H1 (cell line): ENCODE results near the gene PAPSS2. TPM values are rescaled to one million over a fixed set of nuclear protein-coding genes. Genes with fewer than 3 reads are reported as not detected.

Source experiments
- CTCF ChIA-PET: fragments of 300-600 bp; sonication (Branson Sonifier 250); formaldehyde crosslinking; loops from one replicate; lab custom pipeline; 2021; ENCODE audit not compliant: partially characterized antibody; lab: Charles Lee
- POLR2A ChIA-PET: fragments of 300-600 bp; sonication (Branson Sonifier 250); formaldehyde crosslinking; loops from one replicate; lab custom pipeline; 2021; ENCODE audit warnings: inconsistent platforms; ENCODE audit not compliant: partially characterized antibody; lab: Charles Lee
- DNase-seq, 2 experiments: peaks; one replicate each; pipeline versions ENCODE4 v3.0.0 to v3.0.0-alpha.2; 2010 to 2022; ENCODE audit warnings: low spot score in 2 of 2, low read depth in 1 of 2, mixed read lengths in 1 of 2
- FAIRE-seq: peaks from 2 replicates; lab custom pipeline; 2011; peaks lifted over from hg19 to GRCh38; lab: Jason Lieb, UNC
- H2AFZ ChIP-seq: 2 replicates; pipeline ENCODE4 v1.8.1; 2012; ENCODE audit warnings: low read length, inconsistent platforms
- H2AK5ac ChIP-seq: 2 replicates; pipeline ENCODE4 v1.6.1; 2013; ENCODE audit warnings: low read depth, low read length
- H2BK120ac ChIP-seq: replicated peaks from 2 replicates; pipeline ENCODE3; 2013; ENCODE audit warnings: low read depth, low read length, inconsistent platforms
- H2BK12ac ChIP-seq: 2 replicates; pipeline ENCODE4 v1.6.1; 2013; ENCODE audit warnings: low read depth, low read length
- H2BK15ac ChIP-seq: 2 replicates; pipeline ENCODE4 v1.6.1; 2013; ENCODE audit warnings: low read length
- H2BK20ac ChIP-seq: 2 replicates; pipeline ENCODE4 v1.6.1; 2013; ENCODE audit warnings: low read length
- H2BK5ac ChIP-seq: 2 replicates; pipeline ENCODE4 v1.6.1; 2013; ENCODE audit warnings: low read depth, low read length
- H3K14ac ChIP-seq: 2 replicates; pipeline ENCODE4 v1.6.1; 2013; ENCODE audit warnings: inconsistent platforms; ENCODE audit not compliant: insufficient read length
- H3K18ac ChIP-seq: 2 replicates; pipeline ENCODE4 v1.6.1; 2013; ENCODE audit warnings: low read length; ENCODE audit errors: extremely low read depth
- H3K23ac ChIP-seq: 2 replicates; pipeline ENCODE4 v1.6.1; 2013; ENCODE audit warnings: inconsistent platforms; ENCODE audit not compliant: insufficient read length
- H3K23me2 ChIP-seq: 2 replicates; pipeline ENCODE4 v1.6.1; 2013; ENCODE audit warnings: low read depth, low read length
- H3K27ac ChIP-seq: 2 replicates; pipeline ENCODE4 v1.6.1; 2011; ENCODE audit warnings: low read depth, low read length, inconsistent platforms
- H3K27me3 ChIP-seq, 4 experiments: replicated peaks in 1 of 4; 1 replicate in 1 of 4; 2 replicates in 3 of 4; pipeline versions ENCODE4 v1.6.1 to v1.8.1; 2011 to 2013; ENCODE audit warnings: low read length in 3 of 4, mild to moderate bottlenecking in 3 of 4, inconsistent platforms in 2 of 4, mixed read lengths in 2 of 4, moderate library complexity in 1 of 4; ENCODE audit not compliant: control insufficient read depth in 3 of 4, insufficient read depth in 3 of 4; ENCODE audit errors: extremely low read depth in 1 of 4
- H3K36me3 ChIP-seq, 4 experiments: 2 replicates each; pipeline versions ENCODE4 v1.6.1 to v1.8.1; 2011 to 2013; ENCODE audit warnings: mild to moderate bottlenecking in 4 of 4, low read length in 3 of 4, moderate library complexity in 2 of 4, control low read depth in 1 of 4, inconsistent platforms in 1 of 4; ENCODE audit not compliant: insufficient read depth in 4 of 4, control insufficient read depth in 2 of 4
- H3K4ac ChIP-seq: replicated peaks from 2 replicates; pipeline ENCODE3; 2013; ENCODE audit warnings: low read length, low read depth, mixed read lengths, inconsistent platforms; ENCODE audit not compliant: insufficient read length
- H3K4me1 ChIP-seq, 4 experiments: replicated peaks in 1 of 4; 1 replicate in 1 of 4; 2 replicates in 3 of 4; pipeline versions ENCODE4 v1.6.1 to v1.8.1; 2011 to 2013; ENCODE audit warnings: low read length in 3 of 4, inconsistent platforms in 2 of 4, mixed read lengths in 1 of 4; ENCODE audit not compliant: insufficient read depth in 4 of 4, control insufficient read depth in 3 of 4
- H3K4me2 ChIP-seq, 2 experiments: 2 replicates each; pipeline versions ENCODE4 v1.6.1 to v1.8.1; 2011 to 2013; ENCODE audit warnings: low read depth in 2 of 2, low read length in 2 of 2, control low read depth in 1 of 2, inconsistent platforms in 1 of 2, mild to moderate bottlenecking in 1 of 2; ENCODE audit not compliant: insufficient read depth in 1 of 2
- H3K4me3 ChIP-seq, 4 experiments: fragments of 200-600, 300-600 bp in 1 of 4; sonication (generic), shearing (Covaris generic), sonication (Bioruptor Twin) in 1 of 4; 2 replicates each; pipeline versions ENCODE4 v1.5.1 to v1.8.1; 2011 to 2016; ENCODE audit warnings: low read length in 4 of 4, low read depth in 3 of 4, control low read depth in 2 of 4, inconsistent platforms in 2 of 4, mild to moderate bottlenecking in 2 of 4, mixed read lengths in 1 of 4, moderate library complexity in 1 of 4; ENCODE audit not compliant: insufficient read depth in 2 of 4; ENCODE audit errors: extremely low read depth in 1 of 4
- H3K56ac ChIP-seq: replicated peaks from 2 replicates; pipeline ENCODE3; 2013; ENCODE audit warnings: low read depth, mild to moderate bottlenecking, mixed read lengths, low read length, inconsistent platforms; ENCODE audit not compliant: insufficient read length
- H3K79me1 ChIP-seq: 2 replicates; pipeline ENCODE4 v1.6.1; 2013; ENCODE audit warnings: low read depth, low read length, control low read depth
- H3K79me2 ChIP-seq, 2 experiments: 2 replicates each; pipeline versions ENCODE4 v1.6.1 to v1.8.1; 2012 to 2013; ENCODE audit warnings: low read length in 2 of 2, mild to moderate bottlenecking in 2 of 2, inconsistent platforms in 1 of 2; ENCODE audit not compliant: insufficient read depth in 2 of 2, control insufficient read depth in 1 of 2
- H3K9ac ChIP-seq, 4 experiments: replicated peaks in 1 of 4; 1 replicate in 1 of 4; 2 replicates in 3 of 4; pipeline versions ENCODE4 v1.6.1 to v1.8.1; 2011 to 2013; ENCODE audit warnings: low read depth in 3 of 4, low read length in 3 of 4, control low read depth in 2 of 4, mild to moderate bottlenecking in 2 of 4, moderate library complexity in 2 of 4, inconsistent platforms in 1 of 4; ENCODE audit errors: extremely low read depth in 1 of 4
- H3K9me3 ChIP-seq, 2 experiments: 2 replicates each; pipeline versions ENCODE4 v1.6.1 to v1.8.1; 2012 to 2013; ENCODE audit warnings: mild to moderate bottlenecking in 2 of 2, moderate library complexity in 2 of 2, control low read depth in 1 of 2, inconsistent platforms in 1 of 2, low read depth in 1 of 2, low read length in 1 of 2, mixed read lengths in 1 of 2; ENCODE audit not compliant: insufficient read depth in 2 of 2
- H4K20me1 ChIP-seq, 2 experiments: replicated peaks in 1 of 2; 2 replicates each; pipeline versions ENCODE3 to v1.8.1; 2011 to 2013; ENCODE audit warnings: inconsistent platforms in 2 of 2, low read length in 2 of 2, mild to moderate bottlenecking in 1 of 2; ENCODE audit not compliant: insufficient read depth in 2 of 2, control insufficient read depth in 1 of 2
- H4K5ac ChIP-seq: 2 replicates; pipeline ENCODE4 v1.6.1; 2013; ENCODE audit warnings: low read length, low read depth, mixed read lengths, inconsistent platforms; ENCODE audit not compliant: insufficient read length
- H4K8ac ChIP-seq: 2 replicates; pipeline ENCODE4 v1.8.0; 2013; ENCODE audit warnings: mild to moderate bottlenecking, moderate library complexity, low read length, inconsistent platforms; ENCODE audit not compliant: insufficient read depth; ENCODE audit errors: extremely low read depth
- H4K91ac ChIP-seq: replicated peaks from 2 replicates; pipeline ENCODE3; 2013; ENCODE audit warnings: low read length, mixed read lengths, inconsistent platforms; ENCODE audit not compliant: insufficient read length
- PHF8 ChIP-seq: fragments of 200-600 bp; sonication (generic); conservative IDR thresholded peaks from 2 replicates; pipeline ENCODE4 v1.7.1; 2012; ENCODE audit warnings: low read depth, mild to moderate bottlenecking, inconsistent platforms, low read length, moderate library complexity
- RAD21 ChIP-seq, 2 experiments: IDR thresholded peaks in 1 of 2; conservative IDR thresholded peaks in 1 of 2; 2 replicates each; pipeline ENCODE4 v1.6.1; 2011; ENCODE audit warnings: low read depth in 2 of 2, low read length in 2 of 2, improper control_type of control experiment in 1 of 2, inconsistent platforms in 1 of 2, mild to moderate bottlenecking in 1 of 2, moderate library complexity in 1 of 2
- WGBS, 2 experiments: shearing (Covaris generic) in 1 of 2; methylation state at CpG; one replicate each; pipeline versions ENCODE4 v1.1.6 to v1.1.7; 2013 to 2015; ENCODE audit warnings: low lambda C conversion rate in 2 of 2, mixed read lengths in 2 of 2, inconsistent platforms in 1 of 2, low coverage in 1 of 2, missing lambda C conversion rate in 1 of 2; ENCODE audit not compliant: insufficient replicate concordance in 2 of 2, insufficient coverage in 1 of 2, insufficient read length in 1 of 2; ENCODE audit errors: extremely low coverage in 1 of 2, missing lambda C conversion rate in 1 of 2; 5-methylcytosine and 5-hydroxymethylcytosine counted together
- polyA plus RNA-seq, 7 experiments: library from polyadenylated mRNA; depleted of rRNA in 3 of 7; stranded (reverse) in 5 of 7; unstranded in 2 of 7; fragments of >200 nt in 5 of 7; fragments of 200-250 nt in 2 of 7; gene quantifications; 1 replicate in 5 of 7; 2 replicates in 1 of 7; 4 replicates in 1 of 7; pipeline versions ENCODE4 v1.2.1 to v1.2.3, GENCODE V29; 2011 to 2013; ENCODE audit warnings: missing spikeins in 2 of 7, mixed read lengths in 2 of 7
- total RNA-seq: library from RNA; stranded (reverse); fragmentation: NEBNext Ultra II Directional; extraction: Animal tissue kit (Norgen Biotek cat#: 25700); gene quantifications from 2 replicates; pipeline ENCODE4 v1.2.1, GENCODE V29; 2021

Gene PAPSS2
- total and polyA plus RNA-seq, 2 of the 8 experiments (the other 6 are each of a cell fraction or from before 2014, with no cell fraction given): 7.6 to 20.2 TPM

DNA sequence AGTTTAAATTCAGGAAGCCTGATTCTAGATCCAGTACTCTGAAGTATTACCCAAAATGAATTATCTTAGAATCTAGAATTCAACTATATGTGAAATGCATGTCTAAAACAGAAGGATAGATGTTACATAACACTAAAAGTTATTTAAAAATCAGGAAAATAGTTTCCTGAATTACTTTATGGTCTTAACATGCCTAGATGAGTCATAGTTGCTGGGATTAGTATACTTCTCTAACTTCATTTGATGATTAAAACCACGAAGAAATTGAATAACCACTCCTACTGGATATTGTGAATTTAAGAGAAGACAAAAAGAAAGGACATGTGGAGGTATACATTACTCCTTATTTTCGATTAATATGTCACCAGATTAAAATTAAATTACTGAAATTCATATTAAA is 92.9 kb downstream of the PAPSS2 start:
- Histone ChIP-seq H3K9ac (no peak overlapping the region), H3K27me3 (no peaks in the 10 kb centered on the region), H3K14ac (no peak overlapping the region), H2AFZ (no peak overlapping the region), H3K23me2 (no peaks in the 10 kb centered on the region), H3K27ac (no peak overlapping the region), H2BK120ac (no peak overlapping the region), H4K91ac (no peak overlapping the region), H4K8ac (no peak overlapping the region), H2BK5ac (no peak overlapping the region), H2AK5ac (no peak overlapping the region), H3K79me1 (no peaks in the 10 kb centered on the region), H2BK20ac (no peak overlapping the region), H4K5ac (no peak overlapping the region), H3K79me2 (no peaks in the 10 kb centered on the region), H2BK12ac (no peak overlapping the region), H3K9me3 (no peaks in the 10 kb centered on the region), H3K4me2 (no peak overlapping the region), H3K4me3 (no peak overlapping the region), H2BK15ac (no peak overlapping the region), H3K56ac (no peak overlapping the region), H3K23ac (no peak overlapping the region), H3K36me3 (peaks cover 0 to 11% (median 4%) of the 10 kb centered on the region in 4 experiments; a peak in 5 of 8 replicates), H3K4me1 (peaks cover 0 to 7% (median 3%) of the 10 kb centered on the region in 4 experiments; a peak in 5 of 7 replicates), H3K18ac (no peak overlapping the region), H4K20me1 (no peaks in the 10 kb centered on the region), H3K4ac (no peak overlapping the region)
- CTCF ChIA-PET: no interaction called here
- no peak for FAIRE-seq
- DNase-seq: no peak
- TF ChIP-seq PHF8 (no peak), RAD21 (IDR thresholded peaks at IDR 0.05 in 1 of 2, conservative IDR thresholded peaks at IDR 0.05 in 1 of 2; ENCODE audit: low read depth in 2 of 2, low read length in 2 of 2) (no peak)
- POLR2A ChIA-PET: no interaction called here
- 86% methylated on average over 2 of the region's 2 CpGs; no CpG with 5 or more reads in 1 of the 2 experiments for WGBS, 2 experiments
